Measurements from ENCODE around the gene FKBP9. TPM values are rescaled to one million over a fixed set of nuclear protein-coding genes. Genes with fewer than 3 reads are reported as not detected.

The FKBP9 gene
- total and polyA plus RNA-seq, 2 of the 8 experiments (the other 6 are each of a cell fraction or from before 2014, with no cell fraction given), result 7.2 to 10.1 TPM

- CTCF ChIA-PET (ENCODE audit: partially characterized antibody), result no interaction called here
- Histone ChIP-seq H2AK5ac (ENCODE audit: low read depth, low read length) (no peak overlapping the region), H3K4me1 (replicated peaks in 1 of 4; ENCODE audit: control insufficient read depth in 3 of 4, insufficient read depth in 4 of 4, low read length in 3 of 4) (no peaks in the 10 kb centered on the region)
Observed at GRCh38 chr7:33038639-33039038, 81.4 kb downstream of the FKBP9 start.

More at GRCh38 chr7:33038639-33039038, 81.4 kb downstream of the FKBP9 start:
- Histone ChIP-seq H4K8ac (ENCODE audit: extremely low read depth, insufficient read depth, low read length) (no peak overlapping the region), H4K20me1 (replicated peaks in 1 of 2; ENCODE audit: control insufficient read depth in 1 of 2, insufficient read depth in 2 of 2, low read length in 2 of 2) (peaks cover 0 to 3% of the 10 kb centered on the region in 2 experiments), H2BK15ac (ENCODE audit: low read length) (no peak overlapping the region), H3K27ac (ENCODE audit: low read depth, low read length) (no peak overlapping the region), H3K79me2 (ENCODE audit: control insufficient read depth in 1 of 2, insufficient read depth in 2 of 2, low read length in 2 of 2) (peaks cover 0 to 65% of the 10 kb centered on the region in 2 experiments; a peak in 3 of 4 replicates), H4K5ac (ENCODE audit: insufficient read length, low read depth, low read length) (no peak overlapping the region), H3K23me2 (ENCODE audit: low read depth, low read length) (no peaks in the 10 kb centered on the region), H2AFZ (ENCODE audit: low read length) (no peak overlapping the region), H2BK20ac (ENCODE audit: low read length) (no peak overlapping the region), H3K4ac (replicated peaks; ENCODE audit: insufficient read length, low read depth, low read length) (no peak overlapping the region), H3K9ac (replicated peaks in 1 of 4; ENCODE audit: extremely low read depth in 1 of 4, low read depth in 3 of 4, low read length in 3 of 4) (no peak overlapping the region), H3K4me3 (ENCODE audit: extremely low read depth in 1 of 4, insufficient read depth in 2 of 4, low read depth in 3 of 4, low read length in 4 of 4) (no peak overlapping the region), H3K14ac (ENCODE audit: insufficient read length) (no peak overlapping the region), H3K56ac (replicated peaks; ENCODE audit: insufficient read length, low read depth, low read length) (no peak overlapping the region), H3K9me3 (ENCODE audit: insufficient read depth in 2 of 2, low read depth in 1 of 2, low read length in 1 of 2) (no peaks in the 10 kb centered on the region), H4K91ac (replicated peaks; ENCODE audit: insufficient read length, low read length) (no peak overlapping the region), H3K36me3 (ENCODE audit: control insufficient read depth in 2 of 4, insufficient read depth in 4 of 4, low read length in 3 of 4) (peaks cover 0 to 3% (median 0%) of the 10 kb centered on the region in 4 experiments; a peak in 1 of 8 replicates), H2BK5ac (ENCODE audit: low read depth, low read length) (no peak overlapping the region), H3K18ac (ENCODE audit: extremely low read depth, low read length) (no peak overlapping the region), H3K23ac (ENCODE audit: insufficient read length) (no peak overlapping the region), H2BK12ac (ENCODE audit: low read depth, low read length) (no peak overlapping the region), H3K27me3 (replicated peaks in 1 of 4; ENCODE audit: control insufficient read depth in 3 of 4, extremely low read depth in 1 of 4, insufficient read depth in 3 of 4, low read length in 3 of 4) (no peaks in the 10 kb centered on the region), H3K79me1 (ENCODE audit: low read depth, low read length) (peaks cover 3% of the 10 kb centered on the region; the same call in 1 of the 2 replicates), H3K4me2 (ENCODE audit: insufficient read depth in 1 of 2, low read depth in 2 of 2, low read length in 2 of 2) (no peak overlapping the region), H2BK120ac (replicated peaks; ENCODE audit: low read depth, low read length) (no peak overlapping the region)
- WGBS, 2 experiments (ENCODE audit: extremely low coverage in 1 of 2, insufficient coverage in 1 of 2, insufficient read length in 1 of 2, insufficient replicate concordance in 2 of 2, low coverage in 1 of 2, low lambda C conversion rate in 2 of 2, missing lambda C conversion rate in 1 of 2), result 90% methylated on average over 2 of the region's 2 CpGs; no CpG with 5 or more reads in 1 of the 2 experiments
- no peak for TF ChIP-seq CHD2 (IDR thresholded peaks at IDR 0.05; ENCODE audit: low read length)
- no peak for TF ChIP-seq NANOG (IDR thresholded peaks at IDR 0.05; ENCODE audit: insufficient read depth, low read depth, low read length, poor library complexity, severe bottlenecking)
- no peak for TF ChIP-seq TAF1 (IDR thresholded peaks at IDR 0.05; ENCODE audit: low read depth, low read length)
- TF ChIP-seq KDM5A (IDR thresholded peaks at IDR 0.05; ENCODE audit: low read length), result no peak
- TF ChIP-seq GABPA (IDR thresholded peaks at IDR 0.05; ENCODE audit: borderline replicate concordance, insufficient read depth, low read length), result no peak
- TF ChIP-seq RAD21 (IDR thresholded peaks at IDR 0.05 in 1 of 2, conservative IDR thresholded peaks at IDR 0.05 in 1 of 2; ENCODE audit: low read depth in 2 of 2, low read length in 2 of 2), result no peak
- TF ChIP-seq EZH2 (IDR thresholded peaks at IDR 0.05; ENCODE audit: low read depth, low read length, severe bottlenecking), result no peak
- no peak for TF ChIP-seq ASH2L (IDR thresholded peaks at IDR 0.05; ENCODE audit: low read length)
- no peak for TF ChIP-seq CHD1 (IDR thresholded peaks at IDR 0.05; ENCODE audit: low read depth, low read length)
- no peak for TF ChIP-seq HDAC6 (IDR thresholded peaks at IDR 0.05; ENCODE audit: low read depth, low read length)
- TF ChIP-seq RXRA (IDR thresholded peaks at IDR 0.05; ENCODE audit: insufficient read depth, low read depth, low read length), result no peak
- no peak for TF ChIP-seq SAP30 (IDR thresholded peaks at IDR 0.05; ENCODE audit: insufficient read depth, insufficient replicate concordance, low read length)
- TF ChIP-seq SIRT6 (IDR thresholded peaks at IDR 0.05; ENCODE audit: low read length), result no peak
- TF ChIP-seq MAFK (IDR thresholded peaks at IDR 0.05; ENCODE audit: low read depth, low read length), result no peak
- DNase-seq (ENCODE audit: low read depth in 1 of 2, low spot score in 2 of 2), result no peak
- POLR2A ChIA-PET (ENCODE audit: partially characterized antibody), result no interaction called here
- FAIRE-seq, result peak; percentile 24

Measured in H1 (cell line).